Stomach (tissue), 4 donors: ENCODE measurements around the gene PLXDC1.

Experiments
- EP300 ChIP-seq: sonication (generic); formaldehyde crosslinking; IDR thresholded peaks from one replicate; pipeline ENCODE4 v1.6.1; 2017; ENCODE audit warnings: antibody characterized with exemption
- POLR2A ChIP-seq, 4 donors: fragments of 450-650 bp; IDR thresholded peaks; one replicate each; pipeline ENCODE4 v1.6.1; 2016; ENCODE audit warnings: antibody characterized with exemption in 4 of 4, control low read depth in 2 of 4, mild to moderate bottlenecking in 1 of 4, moderate library complexity in 1 of 4
- POLR2AphosphoS5 ChIP-seq, 3 donors: sonication (generic); formaldehyde crosslinking; IDR thresholded peaks; one replicate each; pipeline ENCODE4 v1.6.1; 2016; ENCODE audit warnings: antibody characterized with exemption in 3 of 3
- TF ChIP-seq, protein P1 (sequence below), 7 experiments: fragments of 450-650 bp in 4 of 7; fragments of 200-600 bp in 3 of 7; sonication (generic) in 3 of 7; IDR thresholded peaks; one replicate each; pipeline ENCODE4 v1.5.1; 2016 to 2019; ENCODE audit warnings: antibody characterized with exemption in 7 of 7, control low read depth in 2 of 7, mild to moderate bottlenecking in 1 of 7

DNA sequence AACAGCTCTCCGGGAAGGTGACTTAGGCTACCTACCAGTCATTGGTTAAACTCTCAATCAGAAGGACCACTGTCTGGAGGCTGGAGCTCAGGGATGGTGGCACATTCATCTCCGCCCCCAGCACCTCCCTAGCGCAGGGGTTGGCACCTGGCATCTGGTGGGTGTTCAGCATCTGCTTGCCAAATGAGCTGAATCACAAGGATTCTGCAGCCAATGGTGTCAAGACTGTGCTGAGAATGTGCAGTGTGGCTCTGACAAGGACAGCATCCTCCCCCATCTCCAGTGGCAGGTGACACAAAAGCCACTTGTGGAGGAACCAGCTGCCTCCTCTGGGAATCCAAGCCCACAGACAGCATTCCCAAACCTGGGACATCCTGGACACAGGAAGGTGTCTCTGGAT is 35.2 kb downstream of the PLXDC1 start:
- TF ChIP-seq, protein P1, sequence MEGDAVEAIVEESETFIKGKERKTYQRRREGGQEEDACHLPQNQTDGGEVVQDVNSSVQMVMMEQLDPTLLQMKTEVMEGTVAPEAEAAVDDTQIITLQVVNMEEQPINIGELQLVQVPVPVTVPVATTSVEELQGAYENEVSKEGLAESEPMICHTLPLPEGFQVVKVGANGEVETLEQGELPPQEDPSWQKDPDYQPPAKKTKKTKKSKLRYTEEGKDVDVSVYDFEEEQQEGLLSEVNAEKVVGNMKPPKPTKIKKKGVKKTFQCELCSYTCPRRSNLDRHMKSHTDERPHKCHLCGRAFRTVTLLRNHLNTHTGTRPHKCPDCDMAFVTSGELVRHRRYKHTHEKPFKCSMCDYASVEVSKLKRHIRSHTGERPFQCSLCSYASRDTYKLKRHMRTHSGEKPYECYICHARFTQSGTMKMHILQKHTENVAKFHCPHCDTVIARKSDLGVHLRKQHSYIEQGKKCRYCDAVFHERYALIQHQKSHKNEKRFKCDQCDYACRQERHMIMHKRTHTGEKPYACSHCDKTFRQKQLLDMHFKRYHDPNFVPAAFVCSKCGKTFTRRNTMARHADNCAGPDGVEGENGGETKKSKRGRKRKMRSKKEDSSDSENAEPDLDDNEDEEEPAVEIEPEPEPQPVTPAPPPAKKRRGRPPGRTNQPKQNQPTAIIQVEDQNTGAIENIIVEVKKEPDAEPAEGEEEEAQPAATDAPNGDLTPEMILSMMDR (IDR thresholded peaks at IDR 0.05) = no peak
- TF ChIP-seq POLR2A (IDR thresholded peaks at IDR 0.05) (no peak), EP300 (no peak), POLR2AphosphoS5 (IDR thresholded peaks at IDR 0.05) (no peak)
